ENCODE results near the gene SIRT4.
"Not testable (repeated sequence)": the region's sequence is repeated elsewhere in the genome, so short reads cannot be mapped to it uniquely, and the experiment has no call there.

Gene SIRT4

GRCh38 chr12:120323772-120324171, 21.7 kb downstream of the SIRT4 start:
- Histone ChIP-seq H3K9ac (ENCODE audit: low read length) (no peak overlapping the region), H3K9me3 (ENCODE audit: control insufficient read depth, insufficient read depth, low read depth, low read length) (no peaks in the 10 kb centered on the region), H3K4me3 (ENCODE audit: low read depth, low read length) (no peak overlapping the region), H3K27me3 (ENCODE audit: control insufficient read depth, insufficient read depth, low read length) (no peaks in the 10 kb centered on the region), H3K36me3 (ENCODE audit: control insufficient read depth, insufficient read depth, low read length) (no peaks in the 10 kb centered on the region), H3K27ac (ENCODE audit: low read depth, low read length) (no peak overlapping the region), H3K4me1 (ENCODE audit: control insufficient read depth, insufficient read depth, low read length) (no peaks in the 10 kb centered on the region)

DNA sequence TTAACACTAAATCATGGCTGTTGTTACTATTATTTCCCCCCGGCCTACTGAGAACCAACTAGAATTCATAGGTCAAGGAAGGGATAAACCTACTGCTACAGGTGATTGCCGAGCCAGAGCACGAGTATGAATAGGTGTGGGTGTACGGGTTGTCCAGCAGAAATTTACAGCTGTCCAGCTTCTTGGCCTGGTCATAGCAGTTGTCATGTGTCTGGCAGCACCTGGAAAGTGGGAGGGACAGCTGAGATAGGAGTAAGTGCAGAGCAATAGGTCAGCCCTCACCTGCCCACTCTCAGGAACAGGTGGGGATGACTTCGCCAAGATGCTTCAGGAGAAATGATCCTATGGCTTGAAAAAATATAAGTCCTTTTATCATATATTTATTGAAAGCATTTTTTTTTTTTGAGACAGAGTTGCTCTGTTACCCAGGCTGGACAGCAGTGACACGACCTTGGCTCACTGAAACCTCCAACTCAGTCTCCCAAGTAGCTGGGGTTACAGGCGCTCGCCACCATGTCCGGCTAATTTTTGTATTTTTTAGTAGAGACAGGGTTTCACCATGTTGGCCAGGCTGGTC, 22.8 kb downstream of the SIRT4 start:
- H3K9ac ChIP-seq (ENCODE audit: low read length): no peak overlapping the region
- no peak overlapping the region for H3K4me3 ChIP-seq (ENCODE audit: low read depth, low read length)
- H3K36me3 ChIP-seq (ENCODE audit: control insufficient read depth, insufficient read depth, low read length): no peaks in the 10 kb centered on the region
- H3K9me3 ChIP-seq (ENCODE audit: control insufficient read depth, insufficient read depth, low read depth, low read length): no peaks in the 10 kb centered on the region
- no peaks in the 10 kb centered on the region for H3K4me1 ChIP-seq (ENCODE audit: control insufficient read depth, insufficient read depth, low read length)
- no peaks in the 10 kb centered on the region for H3K27me3 ChIP-seq (ENCODE audit: control insufficient read depth, insufficient read depth, low read length)
- H3K27ac ChIP-seq (ENCODE audit: low read depth, low read length): no peak overlapping the region

- Histone ChIP-seq H3K27ac (ENCODE audit: low read depth, low read length) (no peak within 1 kb of the TSS), H3K9me3 (ENCODE audit: control insufficient read depth, insufficient read depth, low read depth, low read length) (no peaks in the 10 kb centered on the region), H3K4me3 (ENCODE audit: low read depth, low read length) (no peak within 1 kb of the TSS), H3K9ac (ENCODE audit: low read length) (no peak within 1 kb of the TSS), H3K4me1 (ENCODE audit: control insufficient read depth, insufficient read depth, low read length) (no peaks in the 10 kb centered on the region), H3K27me3 (ENCODE audit: control insufficient read depth, insufficient read depth, low read length) (no peaks in the 10 kb centered on the region), H3K36me3 (ENCODE audit: control insufficient read depth, insufficient read depth, low read length) (no peaks in the 10 kb centered on the region)
Measured at GRCh38 chr12:120327593-120327992, 25.5 kb downstream of the SIRT4 start, which contains the start of gene PLA2G1B. Gene PLA2G1B (minus strand): TSS chr12:120327779. CDS start chr12:120327753, 26 bp downstream.

DNA sequence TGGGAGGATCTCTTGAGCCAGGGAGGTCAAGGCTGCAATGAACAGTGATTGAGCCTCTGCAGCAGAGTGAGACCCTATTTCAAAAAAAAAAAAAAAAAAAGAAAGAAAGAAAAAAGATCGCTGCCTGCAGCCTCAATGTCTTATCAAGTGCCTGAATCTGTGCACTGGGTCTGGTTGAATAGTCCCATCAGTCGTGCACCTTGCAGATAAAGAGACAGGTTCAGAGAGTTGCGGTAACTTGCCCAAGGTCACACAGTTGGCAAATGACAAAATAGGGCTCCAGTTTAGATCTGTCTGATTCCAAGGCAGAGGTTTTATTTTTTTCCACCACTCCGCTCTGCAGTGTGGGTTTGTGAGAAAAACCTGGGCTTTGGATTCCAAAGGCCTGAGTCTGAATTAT, 26.1 kb downstream of the SIRT4 start:
- no peak overlapping the region for H3K4me3 ChIP-seq (ENCODE audit: low read depth, low read length)
- H3K36me3 ChIP-seq (ENCODE audit: control insufficient read depth, insufficient read depth, low read length): no peaks in the 10 kb centered on the region
- H3K4me1 ChIP-seq (ENCODE audit: control insufficient read depth, insufficient read depth, low read length): no peaks in the 10 kb centered on the region
- H3K9ac ChIP-seq (ENCODE audit: low read length): no peak overlapping the region
- no peak overlapping the region for H3K27ac ChIP-seq (ENCODE audit: low read depth, low read length)
- H3K9me3 ChIP-seq (ENCODE audit: control insufficient read depth, insufficient read depth, low read depth, low read length): no peaks in the 10 kb centered on the region
- H3K27me3 ChIP-seq (ENCODE audit: control insufficient read depth, insufficient read depth, low read length): no peaks in the 10 kb centered on the region

DNA sequence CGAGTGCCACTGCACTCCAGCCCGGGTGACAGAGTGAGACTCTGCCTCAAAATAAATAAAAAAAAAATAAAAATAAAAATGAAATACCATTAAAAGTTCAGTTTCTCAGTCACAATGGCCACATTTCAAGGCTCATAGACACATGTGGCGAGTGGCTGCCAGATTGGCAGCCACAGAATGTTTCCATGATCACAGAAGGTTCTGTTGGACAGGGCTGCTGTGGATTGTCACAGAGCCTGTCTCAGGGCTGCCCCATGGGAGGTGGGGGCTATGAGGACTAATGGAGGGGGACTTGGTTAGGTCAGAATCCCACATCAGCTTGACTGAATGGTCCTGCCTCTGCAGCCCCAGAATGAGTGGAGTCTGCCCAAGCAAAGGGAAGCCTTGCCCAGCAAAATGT, 29.3 kb downstream of the SIRT4 start:
- Histone ChIP-seq H3K27ac (ENCODE audit: low read depth, low read length) (no peak overlapping the region), H3K36me3 (ENCODE audit: control insufficient read depth, insufficient read depth, low read length) (no peaks in the 10 kb centered on the region)

DNA sequence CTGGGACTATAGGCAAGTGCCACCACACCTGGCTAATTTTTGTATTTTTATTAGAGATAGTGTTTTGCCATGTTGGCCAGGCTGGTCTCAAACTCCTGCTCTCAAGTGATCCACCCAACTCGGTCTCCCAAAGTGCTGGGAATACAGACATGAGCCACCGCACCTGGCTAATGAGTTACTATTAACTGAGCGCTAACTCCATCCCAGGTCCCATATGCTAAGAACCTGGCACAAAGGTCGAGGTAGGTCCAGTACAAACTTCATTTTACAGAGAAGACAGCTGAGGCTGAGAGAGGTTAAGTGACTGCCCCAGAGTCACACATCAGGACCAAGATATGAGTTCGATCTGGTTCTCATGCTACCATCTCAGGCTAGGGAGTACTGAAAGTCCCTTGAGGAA, 29.9 kb downstream of the SIRT4 start:
- H3K4me3 ChIP-seq (ENCODE audit: low read depth, low read length): no peak overlapping the region

More for the DNA sequence above, 29.3 kb downstream of the SIRT4 start:
- H3K4me3 ChIP-seq (ENCODE audit: low read depth, low read length): no peak overlapping the region
- no peaks in the 10 kb centered on the region for H3K27me3 ChIP-seq (ENCODE audit: control insufficient read depth, insufficient read depth, low read length)
- H3K9me3 ChIP-seq (ENCODE audit: control insufficient read depth, insufficient read depth, low read depth, low read length): peaks cover 3% of the 10 kb centered on the region
- no peak overlapping the region for H3K9ac ChIP-seq (ENCODE audit: low read length)
- no peaks in the 10 kb centered on the region for H3K4me1 ChIP-seq (ENCODE audit: control insufficient read depth, insufficient read depth, low read length)

GRCh38 chr12:120332523-120332922, 30.4 kb downstream of the SIRT4 start:
- H3K27me3 ChIP-seq (ENCODE audit: control insufficient read depth, insufficient read depth, low read length): no peaks in the 10 kb centered on the region
- H3K9ac ChIP-seq (ENCODE audit: low read length): no peak overlapping the region
- H3K27ac ChIP-seq (ENCODE audit: low read depth, low read length): no peak overlapping the region
- H3K36me3 ChIP-seq (ENCODE audit: control insufficient read depth, insufficient read depth, low read length): no peaks in the 10 kb centered on the region
- H3K9me3 ChIP-seq (ENCODE audit: control insufficient read depth, insufficient read depth, low read depth, low read length): peaks cover 14% of the 10 kb centered on the region
- no peaks in the 10 kb centered on the region for H3K4me1 ChIP-seq (ENCODE audit: control insufficient read depth, insufficient read depth, low read length)
- no peak overlapping the region for H3K4me3 ChIP-seq (ENCODE audit: low read depth, low read length)

More for the DNA sequence above, 29.9 kb downstream of the SIRT4 start:
- Histone ChIP-seq H3K36me3 (ENCODE audit: control insufficient read depth, insufficient read depth, low read length) (no peaks in the 10 kb centered on the region), H3K27me3 (ENCODE audit: control insufficient read depth, insufficient read depth, low read length) (no peaks in the 10 kb centered on the region), H3K27ac (ENCODE audit: low read depth, low read length) (no peak overlapping the region), H3K9me3 (ENCODE audit: control insufficient read depth, insufficient read depth, low read depth, low read length) (peaks cover 10% of the 10 kb centered on the region), H3K9ac (ENCODE audit: low read length) (no peak overlapping the region), H3K4me1 (ENCODE audit: control insufficient read depth, insufficient read depth, low read length) (no peaks in the 10 kb centered on the region)

DNA sequence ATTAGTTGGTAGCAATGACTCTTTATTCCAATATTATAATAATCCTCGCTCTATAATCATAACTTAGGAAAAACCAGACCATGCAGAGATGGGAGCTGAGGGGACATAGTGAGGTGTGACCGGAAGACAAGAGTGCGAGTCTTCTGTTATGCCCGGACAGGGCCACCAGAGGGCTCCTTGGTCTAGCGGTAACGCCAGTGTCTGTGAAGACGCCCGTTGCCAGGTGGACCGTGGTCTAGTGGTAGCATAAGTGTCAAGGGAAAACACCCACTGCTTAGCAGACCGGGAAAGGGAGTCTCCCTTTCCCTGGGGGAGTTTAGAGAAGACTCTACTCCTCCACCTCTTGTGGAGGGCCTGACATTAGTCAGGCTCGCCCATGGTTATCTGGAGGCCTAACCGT, 33.3 kb downstream of the SIRT4 start:
- H3K4me3 ChIP-seq (ENCODE audit: low read depth, low read length); H3K4me1 ChIP-seq (ENCODE audit: control insufficient read depth, insufficient read depth, low read length); H3K36me3 ChIP-seq (ENCODE audit: control insufficient read depth, insufficient read depth, low read length); H3K27me3 ChIP-seq (ENCODE audit: control insufficient read depth, insufficient read depth, low read length); H3K27ac ChIP-seq (ENCODE audit: low read depth, low read length); H3K9ac ChIP-seq (ENCODE audit: low read length): not testable (repeated sequence)
- H3K9me3 ChIP-seq (ENCODE audit: control insufficient read depth, insufficient read depth, low read depth, low read length): peaks cover 24% of the 10 kb centered on the region

DNA sequence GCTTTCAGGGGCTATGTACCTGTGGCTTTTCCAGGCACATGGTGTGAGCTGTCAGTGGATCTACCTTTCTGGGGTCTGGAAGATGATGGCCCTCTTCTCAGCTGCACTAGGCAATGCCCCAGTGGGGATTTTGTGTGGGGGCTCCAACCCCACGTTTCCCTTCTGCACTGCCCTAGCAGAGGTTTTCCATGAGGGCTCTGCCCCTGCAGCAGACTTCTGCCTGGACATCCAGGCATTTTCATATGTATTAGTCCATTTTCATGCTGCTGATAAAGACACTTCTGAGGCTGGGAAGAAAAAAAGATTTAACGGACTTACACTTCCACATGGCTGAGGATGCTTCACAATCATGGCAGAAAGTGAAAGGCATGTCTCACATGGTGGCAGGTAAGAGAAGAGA, 34.3 kb downstream of the SIRT4 start:
- H3K9ac ChIP-seq (ENCODE audit: low read length); H3K4me1 ChIP-seq (ENCODE audit: control insufficient read depth, insufficient read depth, low read length); H3K27ac ChIP-seq (ENCODE audit: low read depth, low read length); H3K27me3 ChIP-seq (ENCODE audit: control insufficient read depth, insufficient read depth, low read length); H3K4me3 ChIP-seq (ENCODE audit: low read depth, low read length); H3K36me3 ChIP-seq (ENCODE audit: control insufficient read depth, insufficient read depth, low read length): not testable (repeated sequence)
- H3K9me3 ChIP-seq (ENCODE audit: control insufficient read depth, insufficient read depth, low read depth, low read length): peaks cover 24% of the 10 kb centered on the region

DNA sequence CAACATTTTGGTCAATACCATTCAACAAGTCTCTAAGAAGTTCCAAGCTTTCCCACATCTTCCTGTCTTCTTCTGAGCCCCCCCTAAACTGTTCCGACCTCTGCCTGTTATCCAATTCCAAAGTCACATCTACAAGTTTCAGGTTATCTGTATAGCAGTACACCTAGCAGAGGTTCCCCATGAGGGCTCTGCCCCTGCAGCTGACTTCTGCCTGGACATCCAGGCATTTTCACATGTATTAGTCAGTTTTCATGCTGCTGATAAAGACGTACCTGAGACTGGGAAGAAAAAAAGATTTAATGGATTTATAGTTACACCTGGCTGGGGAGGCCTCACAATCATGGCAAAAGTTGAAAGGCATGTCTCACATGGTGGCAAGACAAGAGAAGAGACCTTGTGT, 35.6 kb downstream of the SIRT4 start:
- no peak overlapping the region for H3K4me3 ChIP-seq (ENCODE audit: low read depth, low read length)
- no peaks in the 10 kb centered on the region for H3K27me3 ChIP-seq (ENCODE audit: control insufficient read depth, insufficient read depth, low read length)
- H3K9me3 ChIP-seq (ENCODE audit: control insufficient read depth, insufficient read depth, low read depth, low read length): peaks cover 24% of the 10 kb centered on the region

GRCh38 chr12:120339256-120339655, 37.1 kb downstream of the SIRT4 start:
- Histone ChIP-seq H3K27me3 (ENCODE audit: control insufficient read depth, insufficient read depth, low read length) (no peaks in the 10 kb centered on the region), H3K36me3 (ENCODE audit: control insufficient read depth, insufficient read depth, low read length) (peaks cover 12% of the 10 kb centered on the region), H3K27ac (ENCODE audit: low read depth, low read length) (no peak overlapping the region), H3K9me3 (ENCODE audit: control insufficient read depth, insufficient read depth, low read depth, low read length) (peaks cover 24% of the 10 kb centered on the region), H3K9ac (ENCODE audit: low read length) (no peak overlapping the region), H3K4me3 (ENCODE audit: low read depth, low read length) (no peak overlapping the region), H3K4me1 (ENCODE audit: control insufficient read depth, insufficient read depth, low read length) (peaks cover 4% of the 10 kb centered on the region; the same call in 1 of the 2 replicates)

More for the DNA sequence above, 35.6 kb downstream of the SIRT4 start:
- H3K9ac ChIP-seq (ENCODE audit: low read length): no peak overlapping the region
- no peaks in the 10 kb centered on the region for H3K36me3 ChIP-seq (ENCODE audit: control insufficient read depth, insufficient read depth, low read length)
- H3K27ac ChIP-seq (ENCODE audit: low read depth, low read length): no peak overlapping the region
- H3K4me1 ChIP-seq (ENCODE audit: control insufficient read depth, insufficient read depth, low read length): peaks cover 4% of the 10 kb centered on the region; the same call in 1 of the 2 replicates
